ENCODE measurements around the gene TBCD.

Gene TBCD

GRCh38 chr17:82927311-82927660 lies 175.4 kb downstream of the TBCD start (continued):
- TF ChIP-seq, protein P1, sequence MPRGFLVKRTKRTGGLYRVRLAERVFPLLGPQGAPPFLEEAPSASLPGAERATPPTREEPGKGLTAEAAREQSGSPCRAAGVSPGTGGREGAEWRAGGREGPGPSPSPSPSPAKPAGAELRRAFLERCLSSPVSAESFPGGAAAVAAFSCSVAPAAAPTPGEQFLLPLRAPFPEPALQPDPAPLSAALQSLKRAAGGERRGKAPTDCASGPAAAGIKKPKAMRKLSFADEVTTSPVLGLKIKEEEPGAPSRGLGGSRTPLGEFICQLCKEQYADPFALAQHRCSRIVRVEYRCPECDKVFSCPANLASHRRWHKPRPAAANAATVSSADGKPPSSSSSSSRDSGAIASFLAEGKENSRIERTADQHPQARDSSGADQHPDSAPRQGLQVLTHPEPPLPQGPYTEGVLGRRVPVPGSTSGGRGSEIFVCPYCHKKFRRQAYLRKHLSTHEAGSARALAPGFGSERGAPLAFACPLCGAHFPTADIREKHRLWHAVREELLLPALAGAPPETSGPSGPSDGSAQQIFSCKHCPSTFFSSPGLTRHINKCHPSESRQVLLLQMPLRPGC (tag by site-specific recombination; IDR thresholded peaks at IDR 0.05), result no peak
- TF ChIP-seq SP3 (tag by site-specific recombination; IDR thresholded peaks at IDR 0.05) (no peak), ZNF792 (tag by site-specific recombination; IDR thresholded peaks at IDR 0.05) (no peak), IKZF3 (tag by site-specific recombination; IDR thresholded peaks at IDR 0.05) (no peak), ZNF843 (tag by site-specific recombination; IDR thresholded peaks at IDR 0.05) (no peak)
- TF ChIP-seq, protein P2, sequence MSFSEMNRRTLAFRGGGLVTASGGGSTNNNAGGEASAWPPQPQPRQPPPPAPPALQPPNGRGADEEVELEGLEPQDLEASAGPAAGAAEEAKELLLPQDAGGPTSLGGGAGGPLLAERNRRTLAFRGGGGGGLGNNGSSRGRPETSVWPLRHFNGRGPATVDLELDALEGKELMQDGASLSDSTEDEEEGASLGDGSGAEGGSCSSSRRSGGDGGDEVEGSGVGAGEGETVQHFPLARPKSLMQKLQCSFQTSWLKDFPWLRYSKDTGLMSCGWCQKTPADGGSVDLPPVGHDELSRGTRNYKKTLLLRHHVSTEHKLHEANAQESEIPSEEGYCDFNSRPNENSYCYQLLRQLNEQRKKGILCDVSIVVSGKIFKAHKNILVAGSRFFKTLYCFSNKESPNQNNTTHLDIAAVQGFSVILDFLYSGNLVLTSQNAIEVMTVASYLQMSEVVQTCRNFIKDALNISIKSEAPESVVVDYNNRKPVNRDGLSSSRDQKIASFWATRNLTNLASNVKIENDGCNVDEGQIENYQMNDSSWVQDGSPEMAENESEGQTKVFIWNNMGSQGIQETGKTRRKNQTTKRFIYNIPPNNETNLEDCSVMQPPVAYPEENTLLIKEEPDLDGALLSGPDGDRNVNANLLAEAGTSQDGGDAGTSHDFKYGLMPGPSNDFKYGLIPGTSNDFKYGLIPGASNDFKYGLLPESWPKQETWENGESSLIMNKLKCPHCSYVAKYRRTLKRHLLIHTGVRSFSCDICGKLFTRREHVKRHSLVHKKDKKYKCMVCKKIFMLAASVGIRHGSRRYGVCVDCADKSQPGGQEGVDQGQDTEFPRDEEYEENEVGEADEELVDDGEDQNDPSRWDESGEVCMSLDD (tag by site-specific recombination; IDR thresholded peaks at IDR 0.05), result no peak

DNA sequence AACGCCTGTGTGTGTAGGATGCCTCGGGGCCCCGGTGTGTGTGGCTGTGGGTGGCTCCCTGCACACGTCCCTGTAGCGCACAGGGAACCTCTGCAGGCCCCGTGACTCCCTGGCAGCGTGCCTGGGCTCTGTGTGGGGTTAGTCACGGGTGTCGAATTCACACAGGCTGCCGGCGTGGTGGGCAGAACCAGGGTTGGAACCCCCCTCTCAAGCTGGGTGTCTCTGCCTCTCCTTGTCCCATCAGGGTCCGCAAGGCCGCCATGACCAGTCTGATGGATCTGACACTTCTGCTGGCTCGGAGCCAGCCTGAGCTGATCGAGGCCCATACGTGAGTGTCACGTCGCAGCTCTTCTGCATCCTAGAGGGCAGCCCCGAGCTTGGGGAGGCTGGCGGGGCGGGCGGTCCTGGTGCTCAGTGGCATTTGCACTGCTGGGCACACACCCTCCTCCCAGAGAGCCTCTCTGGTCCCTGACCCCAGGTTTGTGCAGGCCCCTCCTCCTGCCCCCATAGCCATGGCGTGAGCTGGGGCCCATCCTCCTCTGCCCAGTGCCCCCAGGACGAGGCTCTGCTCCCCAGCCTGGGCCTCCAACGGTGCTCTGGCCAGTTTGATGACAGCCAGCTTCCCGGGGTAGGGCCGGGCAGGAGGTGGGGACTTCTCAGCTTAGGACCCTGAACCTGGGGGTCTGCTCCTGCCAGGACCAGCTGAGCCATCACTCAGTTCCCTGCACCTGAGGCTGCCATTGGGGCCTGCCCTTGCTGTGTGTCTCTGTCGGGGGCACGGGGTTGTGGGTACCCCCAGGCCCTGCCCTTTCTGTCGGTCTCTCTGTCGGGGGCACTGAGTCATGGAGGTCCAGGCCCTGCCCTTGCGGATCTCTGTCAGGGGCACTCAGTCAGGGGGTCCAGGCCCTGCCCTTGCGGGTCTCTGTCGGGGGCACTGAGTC lies 176.1 kb downstream of the TBCD start:
- TF ChIP-seq GLIS2 (tag by site-specific recombination; IDR thresholded peaks at IDR 0.05), result peak; percentile 37; the same call in 1 of the 2 replicates
- TF ChIP-seq ZIC2 (tag by site-specific recombination; IDR thresholded peaks at IDR 0.05), result peak; percentile 29
- TF ChIP-seq, protein P3, sequence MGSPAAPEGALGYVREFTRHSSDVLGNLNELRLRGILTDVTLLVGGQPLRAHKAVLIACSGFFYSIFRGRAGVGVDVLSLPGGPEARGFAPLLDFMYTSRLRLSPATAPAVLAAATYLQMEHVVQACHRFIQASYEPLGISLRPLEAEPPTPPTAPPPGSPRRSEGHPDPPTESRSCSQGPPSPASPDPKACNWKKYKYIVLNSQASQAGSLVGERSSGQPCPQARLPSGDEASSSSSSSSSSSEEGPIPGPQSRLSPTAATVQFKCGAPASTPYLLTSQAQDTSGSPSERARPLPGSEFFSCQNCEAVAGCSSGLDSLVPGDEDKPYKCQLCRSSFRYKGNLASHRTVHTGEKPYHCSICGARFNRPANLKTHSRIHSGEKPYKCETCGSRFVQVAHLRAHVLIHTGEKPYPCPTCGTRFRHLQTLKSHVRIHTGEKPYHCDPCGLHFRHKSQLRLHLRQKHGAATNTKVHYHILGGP (tag by site-specific recombination; IDR thresholded peaks at IDR 0.05), result no peak
- TF ChIP-seq GLIS1 (tag by site-specific recombination; IDR thresholded peaks at IDR 0.05), result peak; percentile 85
- no peaks in the 10 kb centered on the region for H3K4me1 ChIP-seq (ENCODE audit: control insufficient read depth, insufficient read depth, low read length)
- H3K9me3 ChIP-seq (ENCODE audit: control insufficient read depth, insufficient read depth, low read depth, low read length), result no peaks in the 10 kb centered on the region
- no peak overlapping the region for H3K27ac ChIP-seq (ENCODE audit: extremely low read depth, low read depth, low read length)
- H3K4me3 ChIP-seq (ENCODE audit: low read depth, low read length), result no peak overlapping the region
- H3K36me3 ChIP-seq (ENCODE audit: control insufficient read depth in 2 of 2, insufficient read depth in 1 of 2, low read length in 2 of 2), result peaks cover 0 to 96% of the 10 kb centered on the region in 2 experiments
- ChIA-PET POLR2A (interaction anchor here (0.5 kb wide), 1 partner anchor 211 kb away, joined by 3 read pairs; the partner anchor contains the start of gene FN3KRP), CTCF (interaction anchor here (1.1 kb wide), 1 partner anchor 10 kb away, joined by 6 read pairs; no protein-coding TSS in a partner anchor)

GRCh38 chr17:82929011-82929622 lies 177.3 kb downstream of the TBCD start:
- no peaks in the 10 kb centered on the region for H3K9me3 ChIP-seq (ENCODE audit: control insufficient read depth, insufficient read depth, low read depth, low read length)
- H3K4me1 ChIP-seq (ENCODE audit: control insufficient read depth, insufficient read depth, low read length), result no peaks in the 10 kb centered on the region
- POLR2A ChIA-PET, result no interaction called here
- TF ChIP-seq ZNF324 (tag by site-specific recombination; IDR thresholded peaks at IDR 0.05) (no peak), TCF7L2 (IDR thresholded peaks at IDR 0.05; ENCODE audit: borderline replicate concordance, low read depth, low read length) (no peak), ZNF777 (tag by site-specific recombination; IDR thresholded peaks at IDR 0.05; ENCODE audit: borderline replicate concordance) (no peak), ZNF560 (tag by site-specific recombination; IDR thresholded peaks at IDR 0.05; ENCODE audit: borderline replicate concordance) (no peak), ZNF391 (tag by site-specific recombination; IDR thresholded peaks at IDR 0.05; ENCODE audit: borderline replicate concordance, low read depth) (no peak)
- no peak overlapping the region for H3K4me3 ChIP-seq (ENCODE audit: low read depth, low read length)
- peaks cover 8 to 98% of the 10 kb centered on the region in 2 experiments for H3K36me3 ChIP-seq (ENCODE audit: control insufficient read depth in 2 of 2, insufficient read depth in 1 of 2, low read length in 2 of 2)
- H3K27ac ChIP-seq (ENCODE audit: extremely low read depth, low read depth, low read length), result no peak overlapping the region
- CTCF ChIA-PET, result no interaction called here

Measured in HEK293 (cell line).